ENCODE data around the gene LANCL1.

DNA sequence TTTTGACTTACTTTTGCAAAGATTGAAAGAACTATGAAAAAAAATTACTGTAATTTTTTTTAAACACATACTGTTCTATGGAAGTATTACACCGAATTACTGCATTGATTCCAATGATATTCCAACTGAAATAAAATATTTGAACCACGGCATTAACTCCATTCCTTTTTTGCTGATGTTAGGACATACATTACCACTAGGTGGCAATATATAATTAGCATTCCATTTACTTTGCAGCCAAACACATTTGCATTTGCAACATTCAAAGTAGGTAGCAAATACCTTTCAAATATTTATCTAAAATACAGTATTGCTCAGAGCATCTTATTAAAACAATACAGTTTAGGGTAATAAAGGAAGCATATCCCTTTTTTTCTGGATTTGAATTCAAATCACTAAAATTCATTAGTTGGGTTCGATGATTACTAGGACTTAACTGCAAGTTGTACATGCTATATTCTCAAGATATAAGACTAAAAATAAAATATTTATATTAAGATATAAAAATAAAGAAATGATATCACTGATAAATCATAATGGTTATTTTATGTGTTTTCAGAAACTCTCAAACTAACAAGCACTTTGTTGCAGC, 31.3 kb downstream of the LANCL1 start:
- TF ChIP-seq, protein P1, sequence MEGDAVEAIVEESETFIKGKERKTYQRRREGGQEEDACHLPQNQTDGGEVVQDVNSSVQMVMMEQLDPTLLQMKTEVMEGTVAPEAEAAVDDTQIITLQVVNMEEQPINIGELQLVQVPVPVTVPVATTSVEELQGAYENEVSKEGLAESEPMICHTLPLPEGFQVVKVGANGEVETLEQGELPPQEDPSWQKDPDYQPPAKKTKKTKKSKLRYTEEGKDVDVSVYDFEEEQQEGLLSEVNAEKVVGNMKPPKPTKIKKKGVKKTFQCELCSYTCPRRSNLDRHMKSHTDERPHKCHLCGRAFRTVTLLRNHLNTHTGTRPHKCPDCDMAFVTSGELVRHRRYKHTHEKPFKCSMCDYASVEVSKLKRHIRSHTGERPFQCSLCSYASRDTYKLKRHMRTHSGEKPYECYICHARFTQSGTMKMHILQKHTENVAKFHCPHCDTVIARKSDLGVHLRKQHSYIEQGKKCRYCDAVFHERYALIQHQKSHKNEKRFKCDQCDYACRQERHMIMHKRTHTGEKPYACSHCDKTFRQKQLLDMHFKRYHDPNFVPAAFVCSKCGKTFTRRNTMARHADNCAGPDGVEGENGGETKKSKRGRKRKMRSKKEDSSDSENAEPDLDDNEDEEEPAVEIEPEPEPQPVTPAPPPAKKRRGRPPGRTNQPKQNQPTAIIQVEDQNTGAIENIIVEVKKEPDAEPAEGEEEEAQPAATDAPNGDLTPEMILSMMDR (IDR thresholded peaks at IDR 0.05 in 4 of 5, conservative IDR thresholded peaks at IDR 0.05 in 1 of 5): peak; percentile 16 to 75 (median 54)
- no peak for TF ChIP-seq POLR2A (IDR thresholded peaks at IDR 0.05)
